Measurements from ENCODE around the gene NMNAT3. TPM values are rescaled to one million over a fixed set of nuclear protein-coding genes. Genes with fewer than 3 reads are reported as not detected.

Gene NMNAT3
- total RNA-seq, 2 experiments from 2014 or later = 1.5 to 1.9 TPM

DNA sequence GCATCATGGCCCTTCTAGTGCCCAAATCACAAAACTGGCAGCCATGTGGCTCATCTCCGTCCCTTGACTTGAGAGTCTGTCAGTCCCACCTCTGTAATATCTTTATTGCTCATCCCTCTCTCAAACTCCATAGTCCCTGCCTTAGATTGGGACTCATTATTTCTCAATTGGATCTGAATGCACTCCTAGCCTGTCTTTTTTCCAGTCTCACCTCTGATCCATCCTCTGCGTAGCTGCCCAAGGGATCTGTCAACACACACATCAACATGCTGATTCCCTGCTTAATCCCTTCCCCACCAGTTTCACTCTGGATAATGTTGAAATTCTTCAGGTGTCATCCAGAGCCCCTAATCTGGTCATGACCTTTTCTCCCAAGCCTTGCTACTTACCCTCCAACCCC is 39.3 kb downstream of the NMNAT3 start:
- no peak overlapping the region for H3K27ac ChIP-seq (ENCODE audit: low read depth in 1 of 2, low read length in 2 of 2)
- H3K36me3 Mint-ChIP-seq (ENCODE audit: low read depth) = peaks cover 4% of the 10 kb centered on the region
- H3K4me3 ChIP-seq (ENCODE audit: low read length) = no peak overlapping the region
- no peaks in the 10 kb centered on the region for H3K27me3 Mint-ChIP-seq
- peaks cover 2% of the 10 kb centered on the region for H3K9me3 Mint-ChIP-seq
- TF ChIP-seq, protein P1, sequence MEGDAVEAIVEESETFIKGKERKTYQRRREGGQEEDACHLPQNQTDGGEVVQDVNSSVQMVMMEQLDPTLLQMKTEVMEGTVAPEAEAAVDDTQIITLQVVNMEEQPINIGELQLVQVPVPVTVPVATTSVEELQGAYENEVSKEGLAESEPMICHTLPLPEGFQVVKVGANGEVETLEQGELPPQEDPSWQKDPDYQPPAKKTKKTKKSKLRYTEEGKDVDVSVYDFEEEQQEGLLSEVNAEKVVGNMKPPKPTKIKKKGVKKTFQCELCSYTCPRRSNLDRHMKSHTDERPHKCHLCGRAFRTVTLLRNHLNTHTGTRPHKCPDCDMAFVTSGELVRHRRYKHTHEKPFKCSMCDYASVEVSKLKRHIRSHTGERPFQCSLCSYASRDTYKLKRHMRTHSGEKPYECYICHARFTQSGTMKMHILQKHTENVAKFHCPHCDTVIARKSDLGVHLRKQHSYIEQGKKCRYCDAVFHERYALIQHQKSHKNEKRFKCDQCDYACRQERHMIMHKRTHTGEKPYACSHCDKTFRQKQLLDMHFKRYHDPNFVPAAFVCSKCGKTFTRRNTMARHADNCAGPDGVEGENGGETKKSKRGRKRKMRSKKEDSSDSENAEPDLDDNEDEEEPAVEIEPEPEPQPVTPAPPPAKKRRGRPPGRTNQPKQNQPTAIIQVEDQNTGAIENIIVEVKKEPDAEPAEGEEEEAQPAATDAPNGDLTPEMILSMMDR (IDR thresholded peaks at IDR 0.05) = no peak
- intact Hi-C loops (cut with DNase I, micrococcal nuclease) = no loop called here
- H3K9me3 ChIP-seq (ENCODE audit: control insufficient read depth in 1 of 2, insufficient read depth in 1 of 2, low read length in 2 of 2) = no peaks in the 10 kb centered on the region
- H3K36me3 ChIP-seq (ENCODE audit: insufficient read depth, low read length) = no peaks in the 10 kb centered on the region
- no peaks in the 10 kb centered on the region for H3K27me3 ChIP-seq (ENCODE audit: control insufficient read depth in 1 of 2, insufficient read depth in 2 of 2, low read length in 2 of 2)
- CTCF ChIA-PET = no interaction called here
- DNase-seq = no peak
- no peak for ATAC-seq (ENCODE audit: poor library complexity)
- no peak overlapping the region for H3K4me3 Mint-ChIP-seq
- POLR2A ChIA-PET = no interaction called here
- no peaks in the 10 kb centered on the region for H3K4me1 ChIP-seq (ENCODE audit: insufficient read depth, low read length)
- peaks cover 6% of the 10 kb centered on the region for H3K4me1 Mint-ChIP-seq (ENCODE audit: low read depth)
- no peak overlapping the region for H3K27ac Mint-ChIP-seq

DNA sequence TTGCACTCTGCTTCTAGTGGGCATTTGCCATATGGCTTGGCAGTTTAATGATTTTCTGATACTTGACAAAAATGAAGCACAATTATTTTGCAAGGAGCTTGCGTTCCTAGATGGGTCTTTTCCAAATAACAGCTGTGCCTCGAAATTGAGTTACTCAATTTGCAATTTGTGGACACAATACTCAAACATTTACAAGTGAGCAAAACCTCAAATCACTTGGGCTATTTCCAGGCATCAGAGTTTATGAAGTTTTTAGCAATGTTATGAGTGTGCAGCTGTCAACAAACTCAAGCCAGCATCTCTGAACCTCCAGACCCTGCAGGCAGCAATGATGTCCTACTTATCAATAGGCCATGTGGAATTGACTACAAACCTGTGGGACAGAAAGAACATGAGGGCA is 41.3 kb downstream of the NMNAT3 start:
- Histone ChIP-seq H3K4me3 (ENCODE audit: low read length) (no peak overlapping the region), H3K4me1 (ENCODE audit: insufficient read depth, low read length) (no peaks in the 10 kb centered on the region), H3K9me3 (ENCODE audit: control insufficient read depth in 1 of 2, insufficient read depth in 1 of 2, low read length in 2 of 2) (no peaks in the 10 kb centered on the region), H3K36me3 (ENCODE audit: insufficient read depth, low read length) (no peaks in the 10 kb centered on the region), H3K27ac (ENCODE audit: low read depth in 1 of 2, low read length in 2 of 2) (no peak overlapping the region), H3K27me3 (ENCODE audit: control insufficient read depth in 1 of 2, insufficient read depth in 2 of 2, low read length in 2 of 2) (no peaks in the 10 kb centered on the region)
- POLR2A ChIA-PET = no interaction called here
- Mint-ChIP-seq H3K27me3 (no peaks in the 10 kb centered on the region), H3K4me3 (no peak overlapping the region), H3K9me3 (peaks cover 2% of the 10 kb centered on the region), H3K4me1 (ENCODE audit: low read depth) (no peaks in the 10 kb centered on the region), H3K36me3 (ENCODE audit: low read depth) (peaks cover 4% of the 10 kb centered on the region), H3K27ac (no peak overlapping the region)
- ATAC-seq (ENCODE audit: poor library complexity) (no peak), DNase-seq (no peak)
- CTCF ChIA-PET = no interaction called here
- intact Hi-C loops (cut with DNase I, micrococcal nuclease) = no loop called here
- TF ChIP-seq, protein P1 (IDR thresholded peaks at IDR 0.05) = no peak

GRCh38 chr3:139634111-139634635 is 43.6 kb downstream of the NMNAT3 start:
- H3K4me1 ChIP-seq (ENCODE audit: insufficient read depth, low read length) = no peaks in the 10 kb centered on the region
- intact Hi-C loops (cut with DNase I, micrococcal nuclease) = no loop called here
- no peak overlapping the region for H3K27ac Mint-ChIP-seq
- H3K27me3 Mint-ChIP-seq = no peaks in the 10 kb centered on the region
- H3K4me1 Mint-ChIP-seq (ENCODE audit: low read depth) = no peaks in the 10 kb centered on the region
- DNase-seq (no peak), ATAC-seq (ENCODE audit: poor library complexity) (no peak)
- ChIA-PET POLR2A (no interaction called here), CTCF (no interaction called here)
- TF ChIP-seq, protein P1 (IDR thresholded peaks at IDR 0.05) = no peak
- H3K27ac ChIP-seq (ENCODE audit: low read depth in 1 of 2, low read length in 2 of 2) = no peak overlapping the region
- no peak overlapping the region for H3K4me3 Mint-ChIP-seq
- peaks cover 8% of the 10 kb centered on the region for H3K36me3 Mint-ChIP-seq (ENCODE audit: low read depth)
- H3K36me3 ChIP-seq (ENCODE audit: insufficient read depth, low read length) = no peaks in the 10 kb centered on the region
- no peaks in the 10 kb centered on the region for H3K27me3 ChIP-seq (ENCODE audit: control insufficient read depth in 1 of 2, insufficient read depth in 2 of 2, low read length in 2 of 2)
- H3K9me3 ChIP-seq (ENCODE audit: control insufficient read depth in 1 of 2, insufficient read depth in 1 of 2, low read length in 2 of 2) = no peaks in the 10 kb centered on the region
- H3K9me3 Mint-ChIP-seq = peaks cover 2% of the 10 kb centered on the region
- no peak overlapping the region for H3K4me3 ChIP-seq (ENCODE audit: low read length)

Measured in CD4-positive, alpha-beta T cell (primary cell).